Testis (tissue), 3 donors: ENCODE results near the gene CDKL5. TPM values are rescaled to one million over a fixed set of nuclear protein-coding genes. Genes with fewer than 3 reads are reported as not detected.

Source experiments
- DNase-seq: peaks from one replicate; pipeline ENCODE4 v3.0.0-alpha.2; 2019
- H3K27ac ChIP-seq, 2 donors: fragments of 200-600 bp; sonication (generic); one replicate each; pipeline ENCODE4 v1.5.1; 2019
- H3K27me3 ChIP-seq: fragments of 200-600 bp; sonication (generic); one replicate; pipeline ENCODE4 v1.5.1; 2019
- H3K36me3 ChIP-seq: fragments of 200-600 bp; sonication (generic); one replicate; pipeline ENCODE4 v1.5.1; 2017; ENCODE audit warnings: low read depth; ENCODE audit errors: missing control alignments
- H3K4me1 ChIP-seq: fragments of 200-600 bp; sonication (generic); one replicate; pipeline ENCODE4 v1.5.1; 2019
- H3K4me3 ChIP-seq, 2 donors: fragments of 200-600 bp; sonication (generic); one replicate each; pipeline ENCODE4 v1.5.1; 2017 to 2019
- H3K9me3 ChIP-seq: fragments of 200-600 bp; sonication (generic); one replicate; pipeline ENCODE4 v1.5.1; 2017
- POLR2A ChIP-seq: fragments of 450-650 bp; IDR thresholded peaks from one replicate; pipeline ENCODE4 v1.6.1; 2017; ENCODE audit warnings: antibody characterized with exemption, mild to moderate bottlenecking, moderate library complexity
- whole genome bisulfite sequencing, 2 donors: methylation state at CpG; one replicate each; pipeline ENCODE4 v1.1.5; 2018; 5-methylcytosine and 5-hydroxymethylcytosine counted together
- intact Hi-C: fragments of 100-400 bp; cut with DNase I; formaldehyde crosslinking; loops from one replicate; pipeline ENCODE4 v1.15.1; 2023; ENCODE audit warnings: low total_unique reads
- polyA plus RNA-seq: library from polyadenylated mRNA; stranded (reverse); fragments of 350-450 nt; fragmentation: Illumina TruSeq; extraction: RNeasy Lipid Tissue Mini Kit (QIAGEN cat#74804); gene quantifications from one replicate; pipeline ENCODE4 v1.2.3, GENCODE V29; 2014; ENCODE audit warnings: low read depth, low replicate concordance; ENCODE audit not compliant: insufficient read depth
- total RNA-seq, 2 donors: library from RNA; depleted of rRNA; stranded (reverse); fragments of >200 nt; gene quantifications; one replicate each; pipeline ENCODE4 v1.2.3, GENCODE V29; 2016
- TF ChIP-seq, protein P1 (sequence below), 3 experiments: fragments of 450-650 bp in 2 of 3; fragments of 200-600 bp in 1 of 3; sonication (generic) in 1 of 3; IDR thresholded peaks; one replicate each; pipeline ENCODE4 v1.5.1; 2016 to 2019; ENCODE audit warnings: antibody characterized with exemption in 3 of 3, mild to moderate bottlenecking in 2 of 3, moderate library complexity in 1 of 3

CDKL5 gene
- total and polyA plus RNA-seq, 3 donors from 2014 or later = 20.1 to 24.7 (median 21.1) TPM

DNA sequence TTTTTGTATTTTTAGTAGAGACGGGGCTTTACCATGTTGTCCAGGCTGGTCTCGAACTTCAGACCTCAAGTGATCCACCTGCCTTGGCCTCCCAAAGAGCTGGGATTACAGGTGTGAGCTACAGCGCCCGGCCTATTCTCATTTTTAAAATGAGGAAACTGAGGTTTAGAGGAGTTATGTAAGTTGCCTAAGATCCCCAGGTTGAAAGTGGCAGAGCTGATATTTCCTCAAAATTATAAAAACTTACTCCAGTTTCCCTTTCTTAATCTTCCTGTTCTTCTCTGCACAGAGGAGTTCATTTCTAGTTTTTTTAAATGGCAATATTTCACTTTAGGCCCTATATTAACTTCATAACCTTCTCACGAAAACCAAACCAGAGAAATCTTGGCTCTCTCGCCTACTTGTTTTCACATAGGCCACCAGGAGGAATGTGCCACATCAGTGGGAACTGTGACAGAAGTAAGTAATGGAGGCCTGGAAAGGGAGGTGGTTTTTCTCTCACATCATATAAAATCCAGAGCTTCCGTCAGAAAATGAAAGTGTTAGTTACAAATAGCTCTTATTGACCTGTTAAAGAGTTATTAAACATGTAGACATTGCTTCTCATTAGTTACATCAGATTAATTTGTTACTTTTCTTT, 262.6 kb downstream of the CDKL5 start:
- 82 to 85% methylated on average over 7 of the region's 7 CpGs for WGBS, 2 donors

DNA sequence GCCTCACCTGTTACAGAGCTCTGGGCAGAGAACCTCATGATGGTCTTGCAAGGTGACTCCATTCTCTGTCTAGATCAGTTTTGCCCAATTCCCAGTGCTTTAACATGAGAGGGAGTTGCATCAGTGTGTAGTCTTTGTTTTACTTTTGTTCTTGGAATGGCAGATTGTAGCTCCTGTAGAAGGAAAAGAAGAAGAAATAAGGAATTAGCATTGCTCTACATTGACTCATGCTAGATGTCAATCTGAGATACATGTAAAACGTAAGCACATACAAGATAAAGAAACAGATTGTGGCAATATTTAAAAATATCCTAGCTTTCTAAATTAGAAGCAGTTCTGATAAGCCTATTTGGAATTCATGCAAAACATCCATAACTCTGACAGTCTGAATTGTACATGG, 266.0 kb downstream of the CDKL5 start:
- no peak for DNase-seq
- intact Hi-C loops = no loop called here
- TF ChIP-seq, protein P1, sequence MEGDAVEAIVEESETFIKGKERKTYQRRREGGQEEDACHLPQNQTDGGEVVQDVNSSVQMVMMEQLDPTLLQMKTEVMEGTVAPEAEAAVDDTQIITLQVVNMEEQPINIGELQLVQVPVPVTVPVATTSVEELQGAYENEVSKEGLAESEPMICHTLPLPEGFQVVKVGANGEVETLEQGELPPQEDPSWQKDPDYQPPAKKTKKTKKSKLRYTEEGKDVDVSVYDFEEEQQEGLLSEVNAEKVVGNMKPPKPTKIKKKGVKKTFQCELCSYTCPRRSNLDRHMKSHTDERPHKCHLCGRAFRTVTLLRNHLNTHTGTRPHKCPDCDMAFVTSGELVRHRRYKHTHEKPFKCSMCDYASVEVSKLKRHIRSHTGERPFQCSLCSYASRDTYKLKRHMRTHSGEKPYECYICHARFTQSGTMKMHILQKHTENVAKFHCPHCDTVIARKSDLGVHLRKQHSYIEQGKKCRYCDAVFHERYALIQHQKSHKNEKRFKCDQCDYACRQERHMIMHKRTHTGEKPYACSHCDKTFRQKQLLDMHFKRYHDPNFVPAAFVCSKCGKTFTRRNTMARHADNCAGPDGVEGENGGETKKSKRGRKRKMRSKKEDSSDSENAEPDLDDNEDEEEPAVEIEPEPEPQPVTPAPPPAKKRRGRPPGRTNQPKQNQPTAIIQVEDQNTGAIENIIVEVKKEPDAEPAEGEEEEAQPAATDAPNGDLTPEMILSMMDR (IDR thresholded peaks at IDR 0.05) = no peak
- no peak for TF ChIP-seq POLR2A
- Histone ChIP-seq H3K4me1 (no peaks in the 10 kb centered on the region), H3K4me3 (no peak overlapping the region), H3K9me3 (no peaks in the 10 kb centered on the region), H3K27ac (no peak overlapping the region), H3K36me3 (no peaks in the 10 kb centered on the region), H3K27me3 (no peaks in the 10 kb centered on the region)
- WGBS, 2 donors = 50% methylated on average over 1 of the region's 1 CpG

More for the DNA sequence above, 262.6 kb downstream of the CDKL5 start:
- H3K36me3 ChIP-seq = no peaks in the 10 kb centered on the region
- no peak overlapping the region for H3K27ac ChIP-seq
- no peaks in the 10 kb centered on the region for H3K27me3 ChIP-seq
- no peaks in the 10 kb centered on the region for H3K4me1 ChIP-seq
- intact Hi-C loops = no loop called here
- H3K9me3 ChIP-seq = no peaks in the 10 kb centered on the region
- TF ChIP-seq, protein P1 (IDR thresholded peaks at IDR 0.05) = no peak
- no peak for TF ChIP-seq POLR2A
- no peak overlapping the region for H3K4me3 ChIP-seq
- no peak for DNase-seq

DNA sequence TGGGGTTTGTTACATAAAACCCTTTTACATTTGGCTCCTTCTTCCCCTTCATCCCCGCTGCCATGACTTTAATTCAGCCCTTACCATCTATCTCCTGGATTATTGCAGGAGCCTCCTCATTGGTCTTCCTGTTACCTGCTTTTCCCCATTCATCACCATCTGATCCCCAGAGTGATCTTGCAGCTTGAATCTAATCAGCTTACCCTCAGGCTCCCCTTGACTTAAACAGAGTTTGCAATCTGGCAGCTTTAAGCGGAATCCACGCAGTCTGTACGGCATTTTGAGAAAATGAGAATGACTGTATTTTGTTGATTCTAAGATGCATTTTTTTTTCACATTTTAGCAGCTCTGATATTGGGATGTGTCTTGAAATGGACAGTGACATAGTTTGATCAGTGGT, 267.1 kb downstream of the CDKL5 start:
- TF ChIP-seq, protein P1 (IDR thresholded peaks at IDR 0.05) = no peak
- no peak for TF ChIP-seq POLR2A
- Histone ChIP-seq H3K27ac (no peak overlapping the region), H3K4me1 (no peaks in the 10 kb centered on the region), H3K27me3 (no peaks in the 10 kb centered on the region), H3K4me3 (no peak overlapping the region), H3K9me3 (no peaks in the 10 kb centered on the region), H3K36me3 (no peaks in the 10 kb centered on the region)
- intact Hi-C loops = no loop called here
- WGBS, 2 donors = 93 to 96% methylated on average over 4 of the region's 4 CpGs
- no peak for DNase-seq

DNA sequence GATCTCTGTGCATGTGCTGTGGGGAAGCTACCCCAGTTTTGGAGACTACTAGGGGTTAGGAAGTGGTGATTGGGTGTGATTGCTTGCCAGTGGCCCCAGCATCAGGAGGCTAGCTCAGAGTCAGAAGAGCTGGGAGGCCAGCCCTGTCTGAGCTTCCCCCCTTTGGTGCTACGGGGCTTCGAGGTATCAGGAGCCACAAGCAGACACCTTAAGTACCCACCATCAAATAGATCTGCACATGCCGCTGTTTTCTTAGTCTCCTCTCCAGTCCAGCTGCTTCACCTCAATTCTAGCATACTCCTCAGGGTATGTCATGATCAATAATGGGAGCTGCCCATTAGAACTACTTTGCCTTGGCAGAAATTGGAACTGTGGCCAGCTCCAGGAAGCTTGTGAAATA, 271.2 kb downstream of the CDKL5 start:
- intact Hi-C loops = no loop called here
- DNase-seq = no peak
- no peaks in the 10 kb centered on the region for H3K27me3 ChIP-seq
- H3K36me3 ChIP-seq = no peaks in the 10 kb centered on the region
- no peaks in the 10 kb centered on the region for H3K4me1 ChIP-seq
- no peak overlapping the region for H3K4me3 ChIP-seq
- 94% methylated on average over 3 of the region's 3 CpGs; no CpG with 5 or more reads in 1 of the 2 donors for WGBS, 2 donors
- TF ChIP-seq, protein P1 (IDR thresholded peaks at IDR 0.05) = no peak
- TF ChIP-seq POLR2A = no peak
- no peak overlapping the region for H3K27ac ChIP-seq
- no peaks in the 10 kb centered on the region for H3K9me3 ChIP-seq
